Amniotic stem cell (primary cell): ENCODE results near the gene MIR17HG.

Experiments
- DNase-seq: peaks from one replicate; lab custom pipeline; 2025; lab: John Stamatoyannopoulos, UW

MIR17HG gene

GRCh38 chr13:91368676-91369440, 21.4 kb downstream of the MIR17HG start:
- no peak for DNase-seq

GRCh38 chr13:91369441-91369831, 21.9 kb downstream of the MIR17HG start:
- DNase-seq: no peak

- no peak for DNase-seq
Observed at GRCh38 chr13:91370501-91370900, 23.0 kb downstream of the MIR17HG start.

GRCh38 chr13:91372911-91373310, 25.4 kb downstream of the MIR17HG start:
- DNase-seq: no peak

GRCh38 chr13:91375116-91375729, 27.7 kb downstream of the MIR17HG start:
- no peak for DNase-seq

- no peak for DNase-seq
Observed at GRCh38 chr13:91381371-91381770, 33.9 kb downstream of the MIR17HG start.

GRCh38 chr13:91383836-91384235, 36.3 kb downstream of the MIR17HG start:
- DNase-seq: no peak

- DNase-seq: no peak
Observed at GRCh38 chr13:91384896-91385295, 37.4 kb downstream of the MIR17HG start.

GRCh38 chr13:91389186-91389585, 41.7 kb downstream of the MIR17HG start:
- no peak for DNase-seq

GRCh38 chr13:91397595-91397994, 50.1 kb downstream of the MIR17HG start:
- no peak for DNase-seq

GRCh38 chr13:91398413-91399188, 51.1 kb downstream of the MIR17HG start, which contains the start of gene GPC5:
TSS of gene GPC5 (plus strand) at chr13:91398621.
- DNase-seq: no peak

- DNase-seq: no peak
Observed at GRCh38 chr13:91399189-91400062, 51.9 kb downstream of the MIR17HG start.

GRCh38 chr13:91400063-91400399, 52.5 kb downstream of the MIR17HG start:
- DNase-seq: no peak

GRCh38 chr13:91400671-91401070, 53.2 kb downstream of the MIR17HG start:
- no peak for DNase-seq

GRCh38 chr13:91401920-91402319, 54.4 kb downstream of the MIR17HG start:
- DNase-seq: no peak
